Prostate gland (tissue), 2 donors: ENCODE measurements around the gene SSR1.

Experiments used
- CTCF ChIP-seq, 4 experiments: fragments of 200-600 bp in 2 of 4; fragments of 450-650 bp in 2 of 4; sonication (generic) in 2 of 4; IDR thresholded peaks; 1 replicate in 3 of 4; 2 replicates in 1 of 4; pipeline ENCODE4 v1.5.1; 2016 to 2019; ENCODE audit warnings: antibody characterized with exemption in 4 of 4, mild to moderate bottlenecking in 2 of 4, moderate library complexity in 2 of 4
- POLR2A ChIP-seq: fragments of 450-650 bp; IDR thresholded peaks from one replicate; pipeline ENCODE4 v1.6.1; 2016; ENCODE audit warnings: antibody characterized with exemption, mild to moderate bottlenecking
- POLR2AphosphoS5 ChIP-seq: sonication (generic); formaldehyde crosslinking; IDR thresholded peaks from one replicate; pipeline ENCODE4 v1.6.1; 2017; ENCODE audit warnings: antibody characterized with exemption

GRCh38 chr6:7256785-7257184, 56.2 kb downstream of the SSR1 start:
- no peak for TF ChIP-seq POLR2A
- no peak for TF ChIP-seq CTCF (IDR thresholded peaks at IDR 0.05)
- no peak for TF ChIP-seq POLR2AphosphoS5
